Measurements from ENCODE around the gene GCAT. TPM values are rescaled to one million over a fixed set of nuclear protein-coding genes. Genes with fewer than 3 reads are reported as not detected.

Gene GCAT
- total and polyA plus RNA-seq, 10 of the 15 experiments (the other 5 are each of a cell fraction or from before 2014, with no cell fraction given) = 0.95 to 34.3 (median 15.3) TPM

GRCh38 chr22:37777122-37777687 lies 30.5 kb upstream of the GCAT start (continued):
- TF ChIP-seq ATF3 (IDR thresholded peaks at IDR 0.05; ENCODE audit: borderline replicate concordance, extremely low read depth, low read depth, low read length) = 0 out of 2 replicates have a peak, but pooled peaks have one; percentile 6
- no peak for TF ChIP-seq PAX8 (IDR thresholded peaks at IDR 0.05)
- peak; percentile 50 for TF ChIP-seq CBFB (IDR thresholded peaks at IDR 0.05; ENCODE audit: low read depth)
- no peak for TF ChIP-seq ZNF24 (IDR thresholded peaks at IDR 0.05)
- TF ChIP-seq SMAD1 (IDR thresholded peaks at IDR 0.05; ENCODE audit: low read depth, partially characterized antibody) = no peak
- no peak for TF ChIP-seq BCL11A (IDR thresholded peaks at IDR 0.05; ENCODE audit: low read depth, low read length)
- TF ChIP-seq GATAD2B (conservative IDR thresholded peaks at IDR 0.05; ENCODE audit: low read depth) = no peak; the same call in 1 of the 2 replicates
- peak; percentile 50; the same call in 1 of the 2 replicates for TF ChIP-seq RELB (IDR thresholded peaks at IDR 0.05; ENCODE audit: low read depth)
- no peak for TF ChIP-seq SP1 (IDR thresholded peaks at IDR 0.05; ENCODE audit: low read depth, low read length)
- TF ChIP-seq CEBPZ (IDR thresholded peaks at IDR 0.05; ENCODE audit: low read depth, low read length) = no peak
- peak; percentile 86 for TF ChIP-seq ATF7 (IDR thresholded peaks at IDR 0.05; ENCODE audit: low read depth)
- peak; percentile 71; a peak in 3 of 4 replicates for TF ChIP-seq IKZF2 (IDR thresholded peaks at IDR 0.05)
- TF ChIP-seq BRCA1 (IDR thresholded peaks at IDR 0.05; ENCODE audit: low read depth, low read length) = no peak
- no peak for TF ChIP-seq STAT1 (conservative IDR thresholded peaks at IDR 0.05)
- TF ChIP-seq RAD51 (IDR thresholded peaks at IDR 0.05) = peak; percentile 69
- no peak for TF ChIP-seq BCL3 (IDR thresholded peaks at IDR 0.05; ENCODE audit: borderline replicate concordance, insufficient read depth, low read depth, low read length, poor library complexity, severe bottlenecking)
- TF ChIP-seq EZH2 (IDR thresholded peaks at IDR 0.05; ENCODE audit: borderline replicate concordance, control insufficient read depth, low read depth, low read length) = no peak
- no peak for TF ChIP-seq E2F8 (IDR thresholded peaks at IDR 0.05; ENCODE audit: low read depth, partially characterized antibody)
- TF ChIP-seq SPI1 (IDR thresholded peaks at IDR 0.05; ENCODE audit: borderline replicate concordance, insufficient read depth, low read depth, low read length) = no peak
- no peak for TF ChIP-seq PKNOX1 (IDR thresholded peaks at IDR 0.05)

Measured in GM12878 (cell line).